G401.6 (cell line): ENCODE results near the gene NCCRP1.

Source experiments
- FAIRE-seq: peaks from 2 replicates; lab custom pipeline; 2012; peaks lifted over from hg19 to GRCh38; lab: Jason Lieb, UNC

NCCRP1 gene

GRCh38 chr19:39247701-39248664 lies 51.2 kb downstream of the NCCRP1 start:
- no peak for FAIRE-seq

GRCh38 chr19:39248806-39249205 lies 52.0 kb downstream of the NCCRP1 start, which contains the start of gene IFNL4:
TSS of gene IFNL4 (minus strand) at chr19:39248856.
- no peak for FAIRE-seq

GRCh38 chr19:39251081-39251480 lies 54.3 kb downstream of the NCCRP1 start:
- no peak for FAIRE-seq
